Adrenal gland (tissue), 5 donors: ENCODE data around the gene BMERB1.

Source experiments
- POLR2A ChIP-seq, 2 donors: fragments of 450-650 bp; IDR thresholded peaks; one replicate each; pipeline ENCODE4 v1.6.1; 2017; ENCODE audit warnings: antibody characterized with exemption in 2 of 2, mild to moderate bottlenecking in 2 of 2, moderate library complexity in 1 of 2
- TF ChIP-seq, protein P1 (sequence below), 6 experiments: fragments of 450-650 bp in 4 of 6; fragments of 200-600 bp in 2 of 6; sonication (generic) in 1 of 6; IDR thresholded peaks; 1 replicate in 5 of 6; 2 replicates in 1 of 6; pipeline versions ENCODE4 v1.5.1 to v1.8.0; 2016 to 2021; ENCODE audit warnings: antibody characterized with exemption in 6 of 6, mild to moderate bottlenecking in 2 of 6, moderate library complexity in 1 of 6
- donor health status: DM: no; HTN: no; CAD: no.

DNA sequence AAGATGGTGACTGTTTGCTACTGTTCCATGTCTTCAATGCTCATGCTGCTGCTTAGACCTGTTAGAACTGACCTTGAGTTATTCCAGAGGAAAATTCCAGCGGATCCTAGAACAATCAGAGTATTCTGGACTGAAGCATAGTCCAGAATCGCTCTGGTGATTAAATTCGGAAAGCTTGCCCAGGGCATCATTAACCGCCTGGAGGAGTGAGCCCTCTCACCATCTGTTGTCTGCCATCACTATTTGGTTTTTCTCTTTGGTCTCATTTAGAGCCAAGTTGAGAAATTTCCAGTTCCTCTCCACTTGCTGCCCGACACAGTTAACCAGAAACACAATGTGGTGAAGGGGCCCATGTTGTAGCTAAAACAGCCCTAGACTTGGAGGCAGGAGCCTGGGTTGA lies 104.1 kb downstream of the BMERB1 start:
- TF ChIP-seq, protein P1, sequence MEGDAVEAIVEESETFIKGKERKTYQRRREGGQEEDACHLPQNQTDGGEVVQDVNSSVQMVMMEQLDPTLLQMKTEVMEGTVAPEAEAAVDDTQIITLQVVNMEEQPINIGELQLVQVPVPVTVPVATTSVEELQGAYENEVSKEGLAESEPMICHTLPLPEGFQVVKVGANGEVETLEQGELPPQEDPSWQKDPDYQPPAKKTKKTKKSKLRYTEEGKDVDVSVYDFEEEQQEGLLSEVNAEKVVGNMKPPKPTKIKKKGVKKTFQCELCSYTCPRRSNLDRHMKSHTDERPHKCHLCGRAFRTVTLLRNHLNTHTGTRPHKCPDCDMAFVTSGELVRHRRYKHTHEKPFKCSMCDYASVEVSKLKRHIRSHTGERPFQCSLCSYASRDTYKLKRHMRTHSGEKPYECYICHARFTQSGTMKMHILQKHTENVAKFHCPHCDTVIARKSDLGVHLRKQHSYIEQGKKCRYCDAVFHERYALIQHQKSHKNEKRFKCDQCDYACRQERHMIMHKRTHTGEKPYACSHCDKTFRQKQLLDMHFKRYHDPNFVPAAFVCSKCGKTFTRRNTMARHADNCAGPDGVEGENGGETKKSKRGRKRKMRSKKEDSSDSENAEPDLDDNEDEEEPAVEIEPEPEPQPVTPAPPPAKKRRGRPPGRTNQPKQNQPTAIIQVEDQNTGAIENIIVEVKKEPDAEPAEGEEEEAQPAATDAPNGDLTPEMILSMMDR (IDR thresholded peaks at IDR 0.05): no peak
- TF ChIP-seq POLR2A (IDR thresholded peaks at IDR 0.05): no peak
